ENCODE measurements around the gene CDK15. TPM values are rescaled to one million over a fixed set of nuclear protein-coding genes. Genes with fewer than 3 reads are reported as not detected.

The CDK15 gene
- total RNA-seq (2021) (not detected in 3 replicates), Bru-seq, nascent RNA (percentile 4 among the genes with signal in this experiment)
- long read RNA-seq, experiment 1: 0 reads
- long read RNA-seq, experiment 2: 0 reads
- long read RNA-seq, experiment 3: 0 reads

DNA sequence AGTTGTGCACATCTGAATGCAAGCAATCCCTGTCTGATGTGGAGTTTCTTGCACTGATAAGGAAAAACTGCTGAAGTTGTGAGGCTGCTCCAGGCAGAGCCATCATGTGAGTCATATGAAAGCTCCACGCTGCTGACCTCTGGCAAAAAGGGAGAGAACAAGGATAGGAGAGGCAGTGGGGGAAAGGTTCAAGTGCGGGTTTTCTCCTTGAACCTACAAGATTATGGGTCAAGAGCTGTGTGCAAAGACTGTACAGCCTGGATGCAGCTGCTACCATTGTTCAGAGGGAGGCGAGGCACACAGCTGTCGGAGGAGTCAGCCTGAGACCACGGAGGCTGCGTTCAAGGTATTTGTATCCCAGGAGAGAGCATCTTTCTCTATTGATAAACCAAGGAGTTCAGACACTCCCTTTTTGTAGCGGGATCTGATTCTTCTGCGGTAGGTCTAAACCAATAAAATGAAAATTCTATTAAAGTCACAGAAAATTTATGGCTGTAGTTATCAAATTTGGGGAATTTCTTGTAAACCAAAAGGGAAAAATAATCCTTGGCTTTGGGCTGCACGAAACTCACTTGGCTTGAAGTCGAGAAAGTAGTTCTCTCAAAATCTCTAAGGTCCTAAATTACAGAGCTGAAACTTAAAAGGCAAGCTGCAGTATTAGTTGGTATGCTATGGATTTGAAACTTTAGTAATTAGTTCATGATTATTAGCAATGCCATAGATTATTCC lies at the start of gene CDK15:
Gene CDK15 (plus strand): TSS at position 96 of the 729 bp plus-strand sequence. CDS start 128 bp downstream, at position 224.
- no peak for DNase-seq (ENCODE audit: low spot score)
- POLR2A ChIA-PET: no interaction called here
- Mint-ChIP-seq H3K9me3 (peaks cover 6% of the 10 kb centered on the region), H3K4me1 (peaks cover 11% of the 10 kb centered on the region), H3K27me3 (ENCODE audit: low read depth) (peaks cover 26% of the 10 kb centered on the region), H3K4me3 (no peak within 1 kb of the TSS), H3K27ac (no peak within 1 kb of the TSS), H3K36me3 (no peaks in the 10 kb centered on the region)
- CTCF ChIA-PET: no interaction called here
- TF ChIP-seq ZNF512 (CRISPR knock-in tag; IDR thresholded peaks at IDR 0.05; ENCODE audit: borderline replicate concordance) (no peak), FOXP1 (CRISPR knock-in tag; IDR thresholded peaks at IDR 0.05; ENCODE audit: borderline replicate concordance) (no peak), OVOL2 (CRISPR knock-in tag; IDR thresholded peaks at IDR 0.05; ENCODE audit: borderline replicate concordance) (no peak), EMX1 (CRISPR knock-in tag; IDR thresholded peaks at IDR 0.05) (no peak), CDX4 (CRISPR knock-in tag; IDR thresholded peaks at IDR 0.05; ENCODE audit: borderline replicate concordance) (no peak)
- no peak for ATAC-seq

DNA sequence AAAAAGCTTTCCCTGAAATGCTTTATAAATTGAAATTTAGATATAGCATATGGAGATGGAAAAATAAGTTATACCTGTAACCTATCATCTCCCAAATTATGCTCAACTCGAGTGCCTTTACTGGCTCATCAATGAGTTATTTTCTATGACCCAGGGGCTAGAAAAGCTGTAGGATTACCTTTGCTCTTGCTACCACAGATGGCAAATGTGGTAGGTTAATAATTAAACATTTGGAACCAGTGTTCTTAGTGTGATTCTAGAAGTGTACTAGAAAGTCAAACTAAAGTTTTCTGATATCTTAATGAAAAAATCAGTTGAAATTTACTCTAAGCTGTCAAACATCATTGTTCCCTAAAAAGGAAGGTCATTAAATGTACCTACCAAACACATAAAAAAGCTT lies 48.1 kb upstream of the CDK15 start:
- H3K27ac Mint-ChIP-seq: no peak overlapping the region
- DNase-seq (ENCODE audit: low spot score) (no peak), ATAC-seq (no peak)

More for the DNA sequence above, 48.1 kb upstream of the CDK15 start:
- peaks cover 14% of the 10 kb centered on the region; the same call in 1 of the 2 replicates for H3K36me3 Mint-ChIP-seq
- POLR2A ChIA-PET: no interaction called here
- H3K27me3 Mint-ChIP-seq (ENCODE audit: low read depth): no peaks in the 10 kb centered on the region
- no peaks in the 10 kb centered on the region for H3K9me3 Mint-ChIP-seq
- no peaks in the 10 kb centered on the region for H3K4me1 Mint-ChIP-seq
- CTCF ChIA-PET: no interaction called here
- TF ChIP-seq JAZF1 (CRISPR knock-in tag; IDR thresholded peaks at IDR 0.05) (no peak), E2F1 (CRISPR knock-in tag; IDR thresholded peaks at IDR 0.05) (no peak), NR3C1 (CRISPR knock-in tag; conservative IDR thresholded peaks at IDR 0.05; ENCODE audit: low read depth) (no peak), AR (CRISPR knock-in tag; IDR thresholded peaks at IDR 0.05) (no peak), MLX (CRISPR knock-in tag; IDR thresholded peaks at IDR 0.05) (no peak), NR2C2 (CRISPR knock-in tag; IDR thresholded peaks at IDR 0.05) (no peak), TCF7 (CRISPR knock-in tag; IDR thresholded peaks at IDR 0.05; ENCODE audit: low read depth) (no peak), OVOL2 (CRISPR knock-in tag; IDR thresholded peaks at IDR 0.05; ENCODE audit: borderline replicate concordance) (no peak), RORB (CRISPR knock-in tag; IDR thresholded peaks at IDR 0.05) (no peak), ZNF219 (CRISPR knock-in tag; IDR thresholded peaks at IDR 0.05; ENCODE audit: borderline replicate concordance) (no peak), ZNF138 (CRISPR knock-in tag; conservative IDR thresholded peaks at IDR 0.05) (no peak), ZNF671 (CRISPR knock-in tag; IDR thresholded peaks at IDR 0.05) (no peak), RELA (CRISPR knock-in tag; IDR thresholded peaks at IDR 0.05; ENCODE audit: borderline replicate concordance) (no peak), HMGA2 (CRISPR knock-in tag; IDR thresholded peaks at IDR 0.05) (no peak), TP53 (CRISPR knock-in tag; IDR thresholded peaks at IDR 0.05) (no peak)
- TF ChIP-seq, protein P1, sequence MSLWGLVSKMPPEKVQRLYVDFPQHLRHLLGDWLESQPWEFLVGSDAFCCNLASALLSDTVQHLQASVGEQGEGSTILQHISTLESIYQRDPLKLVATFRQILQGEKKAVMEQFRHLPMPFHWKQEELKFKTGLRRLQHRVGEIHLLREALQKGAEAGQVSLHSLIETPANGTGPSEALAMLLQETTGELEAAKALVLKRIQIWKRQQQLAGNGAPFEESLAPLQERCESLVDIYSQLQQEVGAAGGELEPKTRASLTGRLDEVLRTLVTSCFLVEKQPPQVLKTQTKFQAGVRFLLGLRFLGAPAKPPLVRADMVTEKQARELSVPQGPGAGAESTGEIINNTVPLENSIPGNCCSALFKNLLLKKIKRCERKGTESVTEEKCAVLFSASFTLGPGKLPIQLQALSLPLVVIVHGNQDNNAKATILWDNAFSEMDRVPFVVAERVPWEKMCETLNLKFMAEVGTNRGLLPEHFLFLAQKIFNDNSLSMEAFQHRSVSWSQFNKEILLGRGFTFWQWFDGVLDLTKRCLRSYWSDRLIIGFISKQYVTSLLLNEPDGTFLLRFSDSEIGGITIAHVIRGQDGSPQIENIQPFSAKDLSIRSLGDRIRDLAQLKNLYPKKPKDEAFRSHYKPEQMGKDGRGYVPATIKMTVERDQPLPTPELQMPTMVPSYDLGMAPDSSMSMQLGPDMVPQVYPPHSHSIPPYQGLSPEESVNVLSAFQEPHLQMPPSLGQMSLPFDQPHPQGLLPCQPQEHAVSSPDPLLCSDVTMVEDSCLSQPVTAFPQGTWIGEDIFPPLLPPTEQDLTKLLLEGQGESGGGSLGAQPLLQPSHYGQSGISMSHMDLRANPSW (CRISPR knock-in tag; conservative IDR thresholded peaks at IDR 0.05; ENCODE audit: low read depth): no peak
- TF ChIP-seq, protein P2, sequence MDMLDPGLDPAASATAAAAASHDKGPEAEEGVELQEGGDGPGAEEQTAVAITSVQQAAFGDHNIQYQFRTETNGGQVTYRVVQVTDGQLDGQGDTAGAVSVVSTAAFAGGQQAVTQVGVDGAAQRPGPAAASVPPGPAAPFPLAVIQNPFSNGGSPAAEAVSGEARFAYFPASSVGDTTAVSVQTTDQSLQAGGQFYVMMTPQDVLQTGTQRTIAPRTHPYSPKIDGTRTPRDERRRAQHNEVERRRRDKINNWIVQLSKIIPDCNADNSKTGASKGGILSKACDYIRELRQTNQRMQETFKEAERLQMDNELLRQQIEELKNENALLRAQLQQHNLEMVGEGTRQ (CRISPR knock-in tag; IDR thresholded peaks at IDR 0.05): no peak
- TF ChIP-seq, protein P3, sequence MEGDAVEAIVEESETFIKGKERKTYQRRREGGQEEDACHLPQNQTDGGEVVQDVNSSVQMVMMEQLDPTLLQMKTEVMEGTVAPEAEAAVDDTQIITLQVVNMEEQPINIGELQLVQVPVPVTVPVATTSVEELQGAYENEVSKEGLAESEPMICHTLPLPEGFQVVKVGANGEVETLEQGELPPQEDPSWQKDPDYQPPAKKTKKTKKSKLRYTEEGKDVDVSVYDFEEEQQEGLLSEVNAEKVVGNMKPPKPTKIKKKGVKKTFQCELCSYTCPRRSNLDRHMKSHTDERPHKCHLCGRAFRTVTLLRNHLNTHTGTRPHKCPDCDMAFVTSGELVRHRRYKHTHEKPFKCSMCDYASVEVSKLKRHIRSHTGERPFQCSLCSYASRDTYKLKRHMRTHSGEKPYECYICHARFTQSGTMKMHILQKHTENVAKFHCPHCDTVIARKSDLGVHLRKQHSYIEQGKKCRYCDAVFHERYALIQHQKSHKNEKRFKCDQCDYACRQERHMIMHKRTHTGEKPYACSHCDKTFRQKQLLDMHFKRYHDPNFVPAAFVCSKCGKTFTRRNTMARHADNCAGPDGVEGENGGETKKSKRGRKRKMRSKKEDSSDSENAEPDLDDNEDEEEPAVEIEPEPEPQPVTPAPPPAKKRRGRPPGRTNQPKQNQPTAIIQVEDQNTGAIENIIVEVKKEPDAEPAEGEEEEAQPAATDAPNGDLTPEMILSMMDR (IDR thresholded peaks at IDR 0.05): no peak
- H3K4me3 Mint-ChIP-seq: no peak overlapping the region

Measured in WTC11 (cell line).